ENCODE data around the gene TNNT1.

TNNT1 gene

DNA sequence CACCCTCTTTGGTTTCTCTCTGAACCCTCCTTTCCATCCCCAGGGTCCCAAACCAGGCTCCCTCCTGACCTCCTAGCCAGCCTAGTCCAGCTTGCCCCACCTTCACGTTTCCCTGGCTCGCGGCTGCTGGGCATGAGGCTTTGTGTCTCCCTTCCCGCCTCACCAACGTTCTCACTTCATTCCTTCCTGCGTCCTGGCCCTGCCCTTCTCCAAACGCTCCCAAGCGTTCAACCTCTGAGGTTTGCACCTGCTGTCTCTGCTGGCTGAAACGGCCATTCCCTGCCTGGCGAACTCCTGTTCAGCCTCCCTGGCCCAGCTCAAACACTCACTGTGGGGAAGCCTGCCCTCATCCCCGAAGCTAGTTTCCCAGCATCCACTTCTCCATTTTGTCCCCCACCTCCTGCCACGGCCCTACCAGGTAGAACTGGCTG, 61.0 kb downstream of the TNNT1 start:
- TF ChIP-seq, protein P1, sequence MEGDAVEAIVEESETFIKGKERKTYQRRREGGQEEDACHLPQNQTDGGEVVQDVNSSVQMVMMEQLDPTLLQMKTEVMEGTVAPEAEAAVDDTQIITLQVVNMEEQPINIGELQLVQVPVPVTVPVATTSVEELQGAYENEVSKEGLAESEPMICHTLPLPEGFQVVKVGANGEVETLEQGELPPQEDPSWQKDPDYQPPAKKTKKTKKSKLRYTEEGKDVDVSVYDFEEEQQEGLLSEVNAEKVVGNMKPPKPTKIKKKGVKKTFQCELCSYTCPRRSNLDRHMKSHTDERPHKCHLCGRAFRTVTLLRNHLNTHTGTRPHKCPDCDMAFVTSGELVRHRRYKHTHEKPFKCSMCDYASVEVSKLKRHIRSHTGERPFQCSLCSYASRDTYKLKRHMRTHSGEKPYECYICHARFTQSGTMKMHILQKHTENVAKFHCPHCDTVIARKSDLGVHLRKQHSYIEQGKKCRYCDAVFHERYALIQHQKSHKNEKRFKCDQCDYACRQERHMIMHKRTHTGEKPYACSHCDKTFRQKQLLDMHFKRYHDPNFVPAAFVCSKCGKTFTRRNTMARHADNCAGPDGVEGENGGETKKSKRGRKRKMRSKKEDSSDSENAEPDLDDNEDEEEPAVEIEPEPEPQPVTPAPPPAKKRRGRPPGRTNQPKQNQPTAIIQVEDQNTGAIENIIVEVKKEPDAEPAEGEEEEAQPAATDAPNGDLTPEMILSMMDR (IDR thresholded peaks at IDR 0.05; ENCODE audit: borderline replicate concordance, control extremely low read depth, extremely low read depth, insufficient read depth, missing control alignments): no peak
- in situ Hi-C loops (cut with MboI; ENCODE audit: low sequenced_read_pairs, unreplicated experiment): no loop called here
- DNase-seq (ENCODE audit: low spot score): no peak

DNA sequence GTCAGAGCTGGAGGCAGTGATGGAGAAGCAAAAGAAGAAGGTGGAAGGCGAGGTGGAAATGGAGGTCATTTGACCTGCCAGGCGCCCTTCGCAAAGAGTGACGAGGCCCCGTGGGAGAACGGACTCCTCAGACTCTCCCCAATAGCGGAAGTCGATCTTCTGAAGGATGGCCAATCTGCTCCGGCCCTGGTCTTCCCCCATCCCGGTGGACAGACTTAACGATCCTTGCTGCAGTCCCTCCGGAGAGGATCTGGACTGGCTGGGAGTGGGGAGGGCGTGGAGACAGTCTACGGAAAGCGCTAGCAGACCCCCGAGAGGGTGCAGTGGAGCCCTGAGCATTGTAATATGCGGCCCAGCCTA, 61.5 kb downstream of the TNNT1 start:
- in situ Hi-C loops (cut with MboI; ENCODE audit: low sequenced_read_pairs, unreplicated experiment): no loop called here
- no peak for DNase-seq (ENCODE audit: low spot score)
- TF ChIP-seq, protein P1 (IDR thresholded peaks at IDR 0.05; ENCODE audit: borderline replicate concordance, control extremely low read depth, extremely low read depth, insufficient read depth, missing control alignments): no peak

DNA sequence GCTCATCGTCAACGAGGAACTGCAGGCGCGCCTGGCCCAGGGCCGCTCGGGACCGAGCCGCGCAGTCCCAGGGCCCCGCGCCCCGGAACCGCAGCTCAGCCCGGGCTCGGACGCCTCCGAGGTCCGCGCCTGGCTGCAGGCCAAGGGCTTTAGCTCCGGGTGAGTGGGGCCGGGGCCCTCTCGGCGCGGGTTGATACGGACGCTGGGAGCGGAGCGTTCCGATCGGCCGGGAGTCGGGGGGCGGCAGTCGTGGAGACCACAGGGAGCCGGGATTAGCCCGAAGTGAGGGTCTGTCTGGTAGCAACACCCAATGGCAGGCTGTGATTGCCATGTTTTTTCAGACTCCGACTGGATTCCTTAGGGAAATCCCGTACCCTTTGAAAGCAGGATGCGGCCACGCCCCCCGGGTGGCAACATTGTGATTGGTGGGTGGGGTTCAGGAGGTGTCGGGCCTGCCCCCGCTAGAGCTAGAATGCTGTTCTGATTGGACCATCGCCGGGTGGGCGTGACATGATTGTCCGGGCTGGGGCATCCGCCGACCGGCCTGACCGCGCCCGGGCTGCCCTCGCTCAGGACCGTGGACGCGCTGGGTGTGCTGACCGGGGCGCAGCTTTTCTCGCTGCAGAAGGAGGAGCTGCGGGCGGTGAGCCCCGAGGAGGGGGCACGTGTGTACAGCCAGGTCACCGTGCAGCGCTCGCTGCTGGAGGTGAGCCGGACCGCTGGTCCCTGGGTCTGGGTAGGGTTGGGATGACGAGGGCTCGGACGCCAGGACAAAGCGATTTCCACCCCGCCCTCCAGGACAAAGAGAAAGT, 62.1 kb downstream of the TNNT1 start:
- DNase-seq (ENCODE audit: low spot score): peak; percentile 80
- TF ChIP-seq, protein P1 (IDR thresholded peaks at IDR 0.05; ENCODE audit: borderline replicate concordance, control extremely low read depth, extremely low read depth, insufficient read depth, missing control alignments): no peak
- in situ Hi-C loops (cut with MboI; ENCODE audit: low sequenced_read_pairs, unreplicated experiment): no loop called here

DNA sequence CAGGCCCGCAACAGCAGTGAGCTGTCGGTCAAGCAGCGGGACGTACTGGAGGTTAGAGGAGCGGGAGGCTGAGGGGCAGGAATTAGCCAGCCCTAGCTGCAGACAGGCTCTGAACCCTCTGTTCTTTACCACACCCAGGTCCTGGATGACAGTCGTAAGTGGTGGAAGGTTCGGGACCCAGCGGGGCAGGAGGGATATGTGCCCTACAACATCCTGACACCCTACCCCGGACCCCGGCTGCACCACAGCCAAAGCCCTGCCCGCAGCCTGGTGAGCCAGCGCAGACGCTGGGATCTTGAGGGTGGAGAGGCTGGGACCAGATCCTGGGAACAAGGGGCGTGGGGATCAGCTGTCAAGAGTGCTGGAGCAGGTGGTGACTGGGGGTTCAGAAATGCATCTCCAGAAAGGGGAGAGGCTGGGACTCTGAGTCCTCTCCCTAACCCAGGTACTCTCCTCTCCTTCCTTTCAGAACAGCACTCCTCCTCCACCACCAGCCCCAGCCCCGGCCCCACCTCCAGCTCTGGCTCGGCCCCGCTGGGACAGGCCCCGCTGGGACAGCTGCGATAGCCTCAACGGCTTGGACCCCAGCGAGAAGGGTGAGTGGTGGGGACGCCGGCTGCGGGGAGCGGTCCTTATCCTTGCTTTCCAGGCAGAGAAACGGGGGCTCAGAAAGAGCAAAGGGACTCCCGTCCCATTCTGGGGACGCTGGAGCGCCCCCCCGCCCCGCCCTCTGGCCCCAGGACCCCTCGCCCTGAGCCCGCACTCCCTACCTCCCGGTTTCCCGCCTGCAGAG, 62.9 kb downstream of the TNNT1 start:
- no peak for DNase-seq (ENCODE audit: low spot score)
- in situ Hi-C loops (cut with MboI; ENCODE audit: low sequenced_read_pairs, unreplicated experiment): no loop called here
- TF ChIP-seq, protein P1 (IDR thresholded peaks at IDR 0.05; ENCODE audit: borderline replicate concordance, control extremely low read depth, extremely low read depth, insufficient read depth, missing control alignments): no peak

DNA sequence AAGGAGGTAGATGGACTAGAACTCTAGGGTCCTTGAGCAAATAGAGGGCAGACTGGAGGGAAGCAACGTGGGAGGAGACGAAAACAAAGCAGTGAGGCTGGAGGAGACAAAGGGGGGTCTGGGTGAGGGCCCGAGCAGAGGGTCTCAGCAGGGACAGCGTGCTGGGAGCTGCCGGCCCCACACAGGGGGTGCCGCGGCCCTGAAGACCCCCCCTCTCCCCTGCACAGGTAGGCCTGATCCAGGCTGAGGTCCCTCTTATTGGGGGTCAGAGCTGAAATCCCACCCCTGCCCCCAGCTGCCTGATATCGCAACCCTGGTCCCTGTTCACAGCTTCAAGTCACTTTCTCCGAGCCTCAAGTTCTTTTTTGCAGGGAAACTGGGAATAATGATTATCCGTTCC, 64.6 kb downstream of the TNNT1 start:
- in situ Hi-C loops (cut with MboI; ENCODE audit: low sequenced_read_pairs, unreplicated experiment): no loop called here
- no peak for DNase-seq (ENCODE audit: low spot score)
- TF ChIP-seq, protein P1 (IDR thresholded peaks at IDR 0.05; ENCODE audit: borderline replicate concordance, control extremely low read depth, extremely low read depth, insufficient read depth, missing control alignments): no peak

DNA sequence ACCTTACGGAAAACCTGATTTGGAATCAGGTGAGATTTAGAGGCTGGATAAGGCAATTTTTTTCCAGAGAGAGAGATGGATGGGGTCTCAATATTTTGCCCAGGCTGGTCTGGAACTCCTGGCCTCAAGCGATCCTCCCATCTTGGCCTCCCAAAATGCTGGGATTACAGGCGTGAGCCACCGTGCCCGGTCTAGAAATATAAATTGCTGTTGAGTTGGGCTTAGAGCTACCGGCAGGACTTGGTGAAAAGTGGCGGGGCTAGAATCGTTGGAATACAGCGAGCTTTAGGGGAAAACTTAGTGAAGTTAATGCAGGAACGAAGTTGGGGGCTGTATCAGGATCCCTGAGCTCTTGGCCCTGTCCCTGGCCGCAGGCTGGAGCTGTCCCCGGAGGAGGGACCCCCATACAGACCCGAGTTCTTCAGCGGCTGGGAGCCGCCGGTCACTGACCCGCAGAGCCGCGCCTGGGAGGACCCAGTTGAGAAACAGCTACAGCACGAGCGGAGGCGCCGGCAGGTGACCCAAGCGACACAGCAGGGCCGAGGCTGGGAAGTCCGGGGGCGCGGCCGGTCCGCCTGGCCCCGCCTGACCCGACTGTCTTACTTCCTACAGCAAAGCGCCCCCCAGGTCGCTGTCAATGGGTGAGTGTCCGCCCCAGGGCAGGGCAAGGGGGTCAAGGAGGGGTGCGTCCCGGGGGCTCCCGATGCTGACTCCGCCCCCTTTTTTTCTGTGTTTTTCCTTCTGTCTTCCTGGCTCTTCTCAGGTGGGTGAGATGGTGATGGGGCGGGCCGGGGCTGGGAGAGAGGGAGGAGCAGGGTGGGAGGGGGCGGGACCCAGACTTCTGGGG, 65.8 kb downstream of the TNNT1 start:
- TF ChIP-seq, protein P1 (IDR thresholded peaks at IDR 0.05; ENCODE audit: borderline replicate concordance, control extremely low read depth, extremely low read depth, insufficient read depth, missing control alignments): no peak
- in situ Hi-C loops (cut with MboI; ENCODE audit: low sequenced_read_pairs, unreplicated experiment): no loop called here
- no peak for DNase-seq (ENCODE audit: low spot score)
